Trophoblast cell (in vitro differentiated cells and primary cell): Measurements from ENCODE around the gene PAH.

Source experiments
- DNase-seq, 2 donors: peaks; one replicate each; pipeline ENCODE4 v3.0.0-alpha.2; 2016
- H2AFZ ChIP-seq: 2 replicates; pipeline ENCODE4 v1.6.1; 2013; ENCODE audit warnings: low read length, moderate library complexity, mild to moderate bottlenecking; ENCODE audit not compliant: insufficient read depth, poor library complexity
- H2AK5ac ChIP-seq: 2 replicates; pipeline ENCODE4 v1.6.1; 2013; ENCODE audit warnings: mild to moderate bottlenecking, low read length
- H2BK120ac ChIP-seq: 2 replicates; pipeline ENCODE4 v1.6.1; 2013; ENCODE audit warnings: low read length, mild to moderate bottlenecking, moderate library complexity; ENCODE audit not compliant: insufficient read depth, poor library complexity
- H2BK12ac ChIP-seq: 2 replicates; pipeline ENCODE4 v1.6.1; 2013; ENCODE audit warnings: mild to moderate bottlenecking, low read length, moderate library complexity
- H2BK5ac ChIP-seq: 2 replicates; pipeline ENCODE4 v1.6.1; 2013; ENCODE audit warnings: low read length, low read depth, moderate library complexity, mild to moderate bottlenecking; ENCODE audit not compliant: poor library complexity
- H3K14ac ChIP-seq: 2 replicates; pipeline ENCODE4 v1.6.1; 2013; ENCODE audit warnings: mild to moderate bottlenecking, low read length
- H3K18ac ChIP-seq: 2 replicates; pipeline ENCODE4 v1.6.1; 2013; ENCODE audit warnings: mild to moderate bottlenecking, low read length
- H3K23ac ChIP-seq: 2 replicates; pipeline ENCODE4 v1.6.1; 2013; ENCODE audit warnings: low read length
- H3K27ac ChIP-seq: 2 replicates; pipeline ENCODE4 v1.5.1; 2013; ENCODE audit warnings: low read depth, mild to moderate bottlenecking, inconsistent platforms, low read length, moderate library complexity
- H3K27me3 ChIP-seq: 2 replicates; pipeline ENCODE4 v1.6.1; 2013; ENCODE audit warnings: inconsistent platforms, mild to moderate bottlenecking, low read length, moderate library complexity; ENCODE audit not compliant: insufficient read depth
- H3K36me3 ChIP-seq, 2 experiments: 1 replicate in 1 of 2; 2 replicates in 1 of 2; pipeline ENCODE4 v1.6.1; 2013; ENCODE audit warnings: low read length in 2 of 2, mild to moderate bottlenecking in 2 of 2, moderate library complexity in 1 of 2; ENCODE audit not compliant: insufficient read depth in 2 of 2, control insufficient read depth in 1 of 2
- H3K4ac ChIP-seq: 2 replicates; pipeline ENCODE4 v1.6.1; 2013; ENCODE audit warnings: low read depth, mild to moderate bottlenecking, low read length, moderate library complexity
- H3K4me1 ChIP-seq, 2 experiments: 1 replicate in 1 of 2; 2 replicates in 1 of 2; pipeline ENCODE4 v1.6.1; 2013; ENCODE audit warnings: low read length in 2 of 2, mild to moderate bottlenecking in 2 of 2, moderate library complexity in 1 of 2; ENCODE audit not compliant: insufficient read depth in 2 of 2, control insufficient read depth in 1 of 2
- H3K4me2 ChIP-seq: 2 replicates; pipeline ENCODE4 v1.6.1; 2013; ENCODE audit warnings: inconsistent platforms, mild to moderate bottlenecking, low read length, moderate library complexity
- H3K4me3 ChIP-seq: 2 replicates; pipeline ENCODE4 v1.5.1; 2013; ENCODE audit warnings: mild to moderate bottlenecking, low read depth, low read length, inconsistent platforms
- H3K79me1 ChIP-seq: one replicate; pipeline ENCODE4 v1.6.1; 2013; ENCODE audit warnings: low read length
- H3K79me2 ChIP-seq: 2 replicates; pipeline ENCODE4 v1.6.1; 2013; ENCODE audit warnings: low read length, mild to moderate bottlenecking; ENCODE audit not compliant: control insufficient read depth, insufficient read depth, poor library complexity
- H3K9ac ChIP-seq: 2 replicates; pipeline ENCODE4 v1.6.1; 2013; ENCODE audit warnings: mild to moderate bottlenecking, low read length
- H3K9me3 ChIP-seq: 2 replicates; pipeline ENCODE4 v1.6.1; 2013; ENCODE audit warnings: low read depth, mild to moderate bottlenecking, control low read depth, inconsistent platforms, low read length; ENCODE audit not compliant: insufficient read depth
- H4K12ac ChIP-seq: 2 replicates; pipeline ENCODE4 v1.6.1; 2013; ENCODE audit warnings: low read depth, mild to moderate bottlenecking, low read length, moderate library complexity
- H4K8ac ChIP-seq: 2 replicates; pipeline ENCODE4 v1.6.1; 2013; ENCODE audit warnings: low read depth, mild to moderate bottlenecking, low read length, moderate library complexity
- H4K91ac ChIP-seq: one replicate; pipeline ENCODE4 v1.6.1; 2013; ENCODE audit warnings: low read depth, mild to moderate bottlenecking, low read length, moderate library complexity
- WGBS: extraction: QIAGEN DNeasy Blood & Tissue Kit; methylation state at CpG from one replicate; pipeline ENCODE4 v1.1.7; 2013; ENCODE audit warnings: missing lambda C conversion rate; ENCODE audit not compliant: insufficient read length, insufficient coverage; ENCODE audit errors: extremely low coverage; 5-methylcytosine and 5-hydroxymethylcytosine counted together

The PAH gene

GRCh38 chr12:102862486-102862885, 54.6 kb downstream of the PAH start:
- Histone ChIP-seq H4K12ac (no peak overlapping the region), H3K27me3 (no peaks in the 10 kb centered on the region), H2AK5ac (no peak overlapping the region), H3K9me3 (no peaks in the 10 kb centered on the region), H4K8ac (no peak overlapping the region), H2AFZ (no peak overlapping the region), H3K14ac (no peak overlapping the region), H2BK12ac (no peak overlapping the region), H2BK120ac (no peak overlapping the region), H3K4me1 (no peaks in the 10 kb centered on the region), H3K23ac (no peak overlapping the region), H3K36me3 (no peaks in the 10 kb centered on the region), H3K18ac (no peak overlapping the region), H3K79me1 (no peaks in the 10 kb centered on the region), H4K91ac (no peak overlapping the region), H3K9ac (no peak overlapping the region), H3K4me2 (no peak overlapping the region), H3K4ac (no peak overlapping the region), H3K4me3 (no peak overlapping the region), H2BK5ac (no peak overlapping the region), H3K27ac (no peak overlapping the region), H3K79me2 (no peaks in the 10 kb centered on the region)
- DNase-seq = no peak
- no CpG with 5 or more reads among the region's 2 CpGs for WGBS

GRCh38 chr12:102851246-102851645, 65.8 kb downstream of the PAH start:
- no CpG with 5 or more reads among the region's 2 CpGs for WGBS
- Histone ChIP-seq H4K8ac (no peak overlapping the region), H3K27me3 (no peaks in the 10 kb centered on the region)

GRCh38 chr12:102849722-102850447, 67.2 kb downstream of the PAH start:
- H3K9me3 ChIP-seq = no peaks in the 10 kb centered on the region
- H3K27me3 ChIP-seq = no peaks in the 10 kb centered on the region
- H4K91ac ChIP-seq = no peak overlapping the region
- H2BK5ac ChIP-seq = no peak overlapping the region
- H2AK5ac ChIP-seq = no peak overlapping the region
- no peak overlapping the region for H3K27ac ChIP-seq
- H4K8ac ChIP-seq = no peak overlapping the region
- no peaks in the 10 kb centered on the region for H3K79me1 ChIP-seq
- no peak overlapping the region for H3K9ac ChIP-seq
- H3K36me3 ChIP-seq = no peaks in the 10 kb centered on the region
- H3K4me2 ChIP-seq = no peak overlapping the region
- H2BK120ac ChIP-seq = no peak overlapping the region
- H2AFZ ChIP-seq = no peak overlapping the region
- H4K12ac ChIP-seq = no peak overlapping the region
- no peak overlapping the region for H3K23ac ChIP-seq
- WGBS = no CpG with 5 or more reads among the region's 4 CpGs
- no peak overlapping the region for H3K4me3 ChIP-seq
- H3K79me2 ChIP-seq = no peaks in the 10 kb centered on the region
- H2BK12ac ChIP-seq = no peak overlapping the region
- H3K4me1 ChIP-seq = no peaks in the 10 kb centered on the region
- H3K4ac ChIP-seq = no peak overlapping the region
- H3K14ac ChIP-seq = no peak overlapping the region
- no peak overlapping the region for H3K18ac ChIP-seq
- no peak for DNase-seq

More at GRCh38 chr12:102851246-102851645, 65.8 kb downstream of the PAH start:
- no peaks in the 10 kb centered on the region for H3K4me1 ChIP-seq
- H3K79me2 ChIP-seq = no peaks in the 10 kb centered on the region
- no peak overlapping the region for H2AK5ac ChIP-seq
- no peak overlapping the region for H2BK12ac ChIP-seq
- no peak overlapping the region for H3K4ac ChIP-seq
- H3K9ac ChIP-seq = no peak overlapping the region
- no peak overlapping the region for H3K27ac ChIP-seq
- no peaks in the 10 kb centered on the region for H3K9me3 ChIP-seq
- no peaks in the 10 kb centered on the region for H3K36me3 ChIP-seq
- H3K14ac ChIP-seq = no peak overlapping the region
- H4K12ac ChIP-seq = no peak overlapping the region
- no peak overlapping the region for H2BK120ac ChIP-seq
- no peak overlapping the region for H2AFZ ChIP-seq
- no peak overlapping the region for H2BK5ac ChIP-seq
- H3K79me1 ChIP-seq = no peaks in the 10 kb centered on the region
- no peak overlapping the region for H3K4me2 ChIP-seq
- no peak overlapping the region for H3K18ac ChIP-seq
- no peak for DNase-seq
- H3K23ac ChIP-seq = no peak overlapping the region
- no peak overlapping the region for H4K91ac ChIP-seq
- H3K4me3 ChIP-seq = no peak overlapping the region

- H3K27me3 ChIP-seq = no peaks in the 10 kb centered on the region
- H3K9ac ChIP-seq = no peak overlapping the region
- no peak overlapping the region for H4K12ac ChIP-seq
- H3K4me2 ChIP-seq = no peak overlapping the region
- no peak overlapping the region for H2BK12ac ChIP-seq
- H3K4me3 ChIP-seq = no peak overlapping the region
- DNase-seq = no peak
- no peak overlapping the region for H2BK5ac ChIP-seq
- H3K36me3 ChIP-seq = no peaks in the 10 kb centered on the region
- H2BK120ac ChIP-seq = no peak overlapping the region
- H3K23ac ChIP-seq = no peak overlapping the region
- H3K14ac ChIP-seq = no peak overlapping the region
- no peaks in the 10 kb centered on the region for H3K4me1 ChIP-seq
- H3K79me1 ChIP-seq = no peaks in the 10 kb centered on the region
- H3K18ac ChIP-seq = no peak overlapping the region
- no peaks in the 10 kb centered on the region for H3K9me3 ChIP-seq
- no CpG with 5 or more reads among the region's 3 CpGs for WGBS
- H4K91ac ChIP-seq = no peak overlapping the region
- no peak overlapping the region for H3K4ac ChIP-seq
- no peak overlapping the region for H2AFZ ChIP-seq
- no peak overlapping the region for H4K8ac ChIP-seq
- no peaks in the 10 kb centered on the region for H3K79me2 ChIP-seq
- H2AK5ac ChIP-seq = no peak overlapping the region
- no peak overlapping the region for H3K27ac ChIP-seq
Observed at GRCh38 chr12:102848832-102849231, 68.2 kb downstream of the PAH start.
